ENCODE measurements around the gene RERE. TPM values are rescaled to one million over a fixed set of nuclear protein-coding genes. Genes with fewer than 3 reads are reported as not detected.

RERE gene
- total and polyA plus RNA-seq, 2 experiments from 2014 or later: 39.8 to 62.8 TPM

DNA sequence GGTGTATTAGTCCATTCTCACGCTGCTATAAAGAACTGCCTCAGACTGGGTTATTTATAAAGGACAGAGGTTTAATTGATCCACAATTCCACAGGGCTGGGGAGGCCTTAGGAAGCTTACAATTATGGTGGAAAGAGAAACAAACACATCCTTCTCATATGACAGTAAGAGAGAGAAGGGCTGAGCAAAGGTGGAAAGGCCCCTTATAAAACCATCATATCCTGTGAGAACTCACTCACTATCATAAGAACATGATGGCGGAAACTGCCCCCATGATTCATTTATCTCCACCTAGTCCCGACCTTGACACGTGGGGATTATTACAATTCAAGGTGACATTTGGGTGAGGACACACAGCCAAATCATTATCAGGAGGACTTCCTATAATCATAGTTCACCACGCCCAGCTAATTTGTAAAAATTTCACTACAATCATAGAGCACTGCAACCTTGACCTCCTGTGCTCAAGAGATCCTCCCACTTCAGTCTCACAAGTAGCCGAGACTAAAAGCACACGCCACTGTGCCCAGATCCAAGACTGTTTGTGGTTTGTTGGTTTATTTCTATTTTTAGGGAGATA lies 164.9 kb downstream of the RERE start:
- Histone ChIP-seq H3K79me2 (peaks cover 93% of the 10 kb centered on the region), H2AFZ (no peak overlapping the region), H3K9me3 (ENCODE audit: low read depth) (no peaks in the 10 kb centered on the region), H3K4me1 (ENCODE audit: insufficient read depth) (peaks cover 4% of the 10 kb centered on the region), H3K27me3 (no peaks in the 10 kb centered on the region), H3K27ac (no peak overlapping the region), H3K9me2 (replicated peaks; ENCODE audit: insufficient read depth) (no peaks in the 10 kb centered on the region), H3K36me3 (replicated peaks; ENCODE audit: insufficient read depth, low read depth) (no peaks in the 10 kb centered on the region), H4K20me1 (ENCODE audit: insufficient read depth, poor library complexity, severe bottlenecking) (peaks cover 27% of the 10 kb centered on the region), H3K4me2 (no peak overlapping the region), H3K4me3 (no peak overlapping the region)
- WGBS (ENCODE audit: low lambda C conversion rate, missing lambda C conversion rate): 86% methylated on average over 7 of the region's 7 CpGs
- TF ChIP-seq CTCF (IDR thresholded peaks at IDR 0.05; ENCODE audit: poor library complexity): no peak
- no peak for TF ChIP-seq EZH2phosphoT487 (IDR thresholded peaks at IDR 0.05; ENCODE audit: low read depth, severe bottlenecking, unreplicated experiment)
- no peak for TF ChIP-seq EZH2 (IDR thresholded peaks at IDR 0.05; ENCODE audit: borderline replicate concordance)
- DNase-seq (ENCODE audit: low spot score): no peak

GRCh38 chr1:8651962-8652361 lies 165.5 kb downstream of the RERE start:
- Histone ChIP-seq H3K36me3 (replicated peaks; ENCODE audit: insufficient read depth, low read depth) (no peaks in the 10 kb centered on the region), H2AFZ (no peak overlapping the region), H4K20me1 (ENCODE audit: insufficient read depth, poor library complexity, severe bottlenecking) (peaks cover 27% of the 10 kb centered on the region), H3K9me2 (replicated peaks; ENCODE audit: insufficient read depth) (no peaks in the 10 kb centered on the region), H3K27me3 (no peaks in the 10 kb centered on the region), H3K27ac (no peak overlapping the region), H3K4me2 (no peak overlapping the region), H3K9me3 (ENCODE audit: low read depth) (no peaks in the 10 kb centered on the region), H3K4me3 (no peak overlapping the region), H3K79me2 (peaks cover 93% of the 10 kb centered on the region), H3K4me1 (ENCODE audit: insufficient read depth) (peaks cover 4% of the 10 kb centered on the region)
- TF ChIP-seq CTCF (IDR thresholded peaks at IDR 0.05; ENCODE audit: poor library complexity): no peak
- no peak for TF ChIP-seq EZH2 (IDR thresholded peaks at IDR 0.05; ENCODE audit: borderline replicate concordance)
- TF ChIP-seq EZH2phosphoT487 (IDR thresholded peaks at IDR 0.05; ENCODE audit: low read depth, severe bottlenecking, unreplicated experiment): no peak
- no peak for DNase-seq (ENCODE audit: low spot score)
- WGBS (ENCODE audit: low lambda C conversion rate, missing lambda C conversion rate): 64% methylated on average over 2 of the region's 2 CpGs

DNA sequence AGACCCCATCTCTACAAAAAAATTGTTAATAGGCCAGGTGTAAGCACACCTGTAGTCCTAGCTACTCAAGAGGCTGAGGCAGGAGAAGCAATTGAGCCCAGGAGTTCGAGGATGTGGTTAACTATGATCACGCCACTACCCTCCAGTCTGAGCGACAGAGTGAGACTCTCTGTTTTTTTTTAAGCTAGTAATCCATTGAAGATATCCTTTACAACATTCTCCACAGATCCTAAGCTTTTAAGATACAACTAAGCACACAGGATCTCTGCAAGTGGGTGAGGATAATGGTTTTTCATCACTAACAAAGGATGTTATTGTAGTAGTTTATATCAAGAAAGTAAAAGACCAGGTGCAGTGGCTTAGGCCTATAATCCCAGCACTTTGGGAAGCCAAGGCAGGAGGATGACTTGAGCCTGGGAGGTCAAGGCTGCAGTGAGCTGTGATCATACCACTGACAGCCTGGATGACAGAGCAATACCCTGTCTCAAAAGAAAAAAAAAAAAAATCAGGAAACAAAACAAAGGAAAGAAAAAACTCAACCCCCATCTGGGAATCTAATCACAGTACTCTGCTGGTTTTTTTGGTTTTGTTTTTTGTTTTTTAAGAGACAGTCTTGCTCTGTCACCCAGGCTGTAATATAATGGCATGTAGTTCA lies 166.1 kb downstream of the RERE start:
- no peaks in the 10 kb centered on the region for H3K9me3 ChIP-seq (ENCODE audit: low read depth)
- no peaks in the 10 kb centered on the region for H3K36me3 ChIP-seq (replicated peaks; ENCODE audit: insufficient read depth, low read depth)
- no peak overlapping the region for H3K4me3 ChIP-seq
- H3K27ac ChIP-seq: no peak overlapping the region
- H2AFZ ChIP-seq: no peak overlapping the region
- 57% methylated on average over 3 of the region's 3 CpGs for WGBS (ENCODE audit: low lambda C conversion rate, missing lambda C conversion rate)
- TF ChIP-seq EZH2 (IDR thresholded peaks at IDR 0.05; ENCODE audit: borderline replicate concordance) (no peak), EZH2phosphoT487 (IDR thresholded peaks at IDR 0.05; ENCODE audit: low read depth, severe bottlenecking, unreplicated experiment) (no peak), CTCF (IDR thresholded peaks at IDR 0.05; ENCODE audit: poor library complexity) (no peak)
- no peaks in the 10 kb centered on the region for H3K27me3 ChIP-seq
- no peak overlapping the region for H3K4me2 ChIP-seq
- H3K4me1 ChIP-seq (ENCODE audit: insufficient read depth): peaks cover 4% of the 10 kb centered on the region
- H3K79me2 ChIP-seq: peaks cover 93% of the 10 kb centered on the region
- DNase-seq (ENCODE audit: low spot score): no peak
- no peaks in the 10 kb centered on the region for H3K9me2 ChIP-seq (replicated peaks; ENCODE audit: insufficient read depth)
- H4K20me1 ChIP-seq (ENCODE audit: insufficient read depth, poor library complexity, severe bottlenecking): peaks cover 31% of the 10 kb centered on the region

All from hepatocyte (in vitro differentiated cells).